ENCODE results near the gene CDT1.

DNA sequence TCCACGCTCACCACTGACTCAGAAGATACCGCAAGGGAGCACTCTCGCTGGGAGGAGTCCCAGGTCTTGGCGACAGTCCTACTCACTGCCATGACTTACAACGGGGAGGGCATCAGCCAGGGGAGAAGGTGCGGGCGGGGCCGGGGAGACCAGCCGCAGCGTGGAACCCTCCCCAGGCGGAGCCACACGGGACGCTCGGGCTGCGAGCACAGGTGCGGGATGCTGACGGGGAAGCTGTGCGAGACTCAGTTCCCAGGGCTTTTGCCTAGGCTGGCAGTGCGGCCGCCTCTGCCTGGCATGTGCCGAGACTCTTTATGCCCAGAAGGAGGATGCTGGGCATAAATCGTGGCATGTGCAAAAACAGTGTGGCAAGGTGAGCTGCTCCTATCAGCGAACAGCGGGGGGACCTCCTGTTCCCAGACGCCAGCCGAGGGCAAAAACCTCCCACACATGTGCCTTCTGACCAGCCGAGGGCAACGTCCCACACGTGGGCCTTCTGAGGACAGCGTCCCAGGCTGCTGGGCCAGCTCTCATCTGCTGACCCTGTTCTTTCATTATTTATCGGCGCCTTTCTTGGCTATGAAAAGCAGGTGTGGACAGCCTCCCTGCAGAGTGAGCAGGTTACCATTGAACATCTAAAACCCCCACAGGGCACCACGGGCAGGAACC, 47.1 kb downstream of the CDT1 start:
- TF ChIP-seq, protein P1, sequence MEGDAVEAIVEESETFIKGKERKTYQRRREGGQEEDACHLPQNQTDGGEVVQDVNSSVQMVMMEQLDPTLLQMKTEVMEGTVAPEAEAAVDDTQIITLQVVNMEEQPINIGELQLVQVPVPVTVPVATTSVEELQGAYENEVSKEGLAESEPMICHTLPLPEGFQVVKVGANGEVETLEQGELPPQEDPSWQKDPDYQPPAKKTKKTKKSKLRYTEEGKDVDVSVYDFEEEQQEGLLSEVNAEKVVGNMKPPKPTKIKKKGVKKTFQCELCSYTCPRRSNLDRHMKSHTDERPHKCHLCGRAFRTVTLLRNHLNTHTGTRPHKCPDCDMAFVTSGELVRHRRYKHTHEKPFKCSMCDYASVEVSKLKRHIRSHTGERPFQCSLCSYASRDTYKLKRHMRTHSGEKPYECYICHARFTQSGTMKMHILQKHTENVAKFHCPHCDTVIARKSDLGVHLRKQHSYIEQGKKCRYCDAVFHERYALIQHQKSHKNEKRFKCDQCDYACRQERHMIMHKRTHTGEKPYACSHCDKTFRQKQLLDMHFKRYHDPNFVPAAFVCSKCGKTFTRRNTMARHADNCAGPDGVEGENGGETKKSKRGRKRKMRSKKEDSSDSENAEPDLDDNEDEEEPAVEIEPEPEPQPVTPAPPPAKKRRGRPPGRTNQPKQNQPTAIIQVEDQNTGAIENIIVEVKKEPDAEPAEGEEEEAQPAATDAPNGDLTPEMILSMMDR (conservative IDR thresholded peaks at IDR 0.05 in 1 of 2, IDR thresholded peaks at IDR 0.05 in 1 of 2; ENCODE audit: extremely low read depth in 1 of 2, insufficient read depth in 1 of 2, low read depth in 1 of 2, low read length in 2 of 2) = no peak
- TF ChIP-seq EZH2 (IDR thresholded peaks at IDR 0.05; ENCODE audit: borderline replicate concordance, low read length) = no peak
